Fibroblast of the aortic adventitia (primary cell): ENCODE results near the gene METTL26. TPM values are rescaled to one million over a fixed set of nuclear protein-coding genes. Genes with fewer than 3 reads are reported as not detected.

Source experiments
- DNase-seq: peaks from one replicate; pipeline ENCODE4 v3.0.0-alpha.2; 2010; ENCODE audit warnings: low read depth
- H3K4me3 ChIP-seq: 2 replicates; pipeline ENCODE4 v1.5.1; 2011; ENCODE audit warnings: low read depth, mild to moderate bottlenecking, control low read depth, low read length, moderate library complexity
- total RNA-seq: library from RNA; depleted of rRNA; stranded (reverse); fragments of >200 nt; gene quantifications from 2 replicates; pipeline ENCODE4 v1.2.3, GENCODE V29; 2012; ENCODE audit warnings: low replicate concordance
- TF ChIP-seq, protein P1 (sequence below): IDR thresholded peaks from 2 replicates; pipeline ENCODE4 v1.5.1; 2011; ENCODE audit warnings: mild to moderate bottlenecking, low read length, control low read depth, inconsistent platforms; ENCODE audit not compliant: insufficient read depth

The METTL26 gene
- total RNA-seq, 1 donor = 85.0 TPM

DNA sequence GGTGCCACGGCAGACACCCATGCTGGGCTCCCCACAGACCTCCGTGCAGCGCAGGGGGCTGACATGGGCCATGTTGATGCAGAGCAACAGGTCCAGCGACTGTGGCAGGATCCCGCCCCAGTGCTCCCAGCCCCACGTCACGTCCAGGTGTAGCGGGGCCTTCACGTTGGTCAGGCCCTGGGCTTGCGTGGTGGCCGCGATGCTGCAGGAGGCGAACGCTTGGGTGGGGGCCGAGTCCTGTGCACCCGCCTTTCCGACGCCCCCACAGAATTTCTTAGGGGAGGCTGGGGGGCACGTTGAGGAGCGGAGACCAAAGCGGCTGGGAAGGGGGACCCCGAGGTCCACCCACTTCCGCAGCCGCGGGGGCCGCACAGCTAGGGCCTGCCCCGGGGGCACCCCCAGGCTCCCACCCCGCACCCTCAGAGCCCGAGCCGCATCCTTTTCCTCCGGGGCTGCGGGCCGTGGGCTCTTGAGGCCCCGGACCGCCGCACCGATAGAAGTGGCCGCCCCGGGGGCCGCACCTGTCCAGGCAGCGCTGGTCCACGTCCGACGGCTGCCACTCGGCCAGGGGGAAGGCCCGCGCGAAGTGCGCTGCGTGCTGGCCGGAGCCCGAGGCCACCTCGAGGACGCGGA is 416 bp downstream of the METTL26 start:
- no peak for DNase-seq
- H3K4me3 ChIP-seq = peak overlapping the region; percentile 91
- TF ChIP-seq, protein P1, sequence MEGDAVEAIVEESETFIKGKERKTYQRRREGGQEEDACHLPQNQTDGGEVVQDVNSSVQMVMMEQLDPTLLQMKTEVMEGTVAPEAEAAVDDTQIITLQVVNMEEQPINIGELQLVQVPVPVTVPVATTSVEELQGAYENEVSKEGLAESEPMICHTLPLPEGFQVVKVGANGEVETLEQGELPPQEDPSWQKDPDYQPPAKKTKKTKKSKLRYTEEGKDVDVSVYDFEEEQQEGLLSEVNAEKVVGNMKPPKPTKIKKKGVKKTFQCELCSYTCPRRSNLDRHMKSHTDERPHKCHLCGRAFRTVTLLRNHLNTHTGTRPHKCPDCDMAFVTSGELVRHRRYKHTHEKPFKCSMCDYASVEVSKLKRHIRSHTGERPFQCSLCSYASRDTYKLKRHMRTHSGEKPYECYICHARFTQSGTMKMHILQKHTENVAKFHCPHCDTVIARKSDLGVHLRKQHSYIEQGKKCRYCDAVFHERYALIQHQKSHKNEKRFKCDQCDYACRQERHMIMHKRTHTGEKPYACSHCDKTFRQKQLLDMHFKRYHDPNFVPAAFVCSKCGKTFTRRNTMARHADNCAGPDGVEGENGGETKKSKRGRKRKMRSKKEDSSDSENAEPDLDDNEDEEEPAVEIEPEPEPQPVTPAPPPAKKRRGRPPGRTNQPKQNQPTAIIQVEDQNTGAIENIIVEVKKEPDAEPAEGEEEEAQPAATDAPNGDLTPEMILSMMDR = no peak

DNA sequence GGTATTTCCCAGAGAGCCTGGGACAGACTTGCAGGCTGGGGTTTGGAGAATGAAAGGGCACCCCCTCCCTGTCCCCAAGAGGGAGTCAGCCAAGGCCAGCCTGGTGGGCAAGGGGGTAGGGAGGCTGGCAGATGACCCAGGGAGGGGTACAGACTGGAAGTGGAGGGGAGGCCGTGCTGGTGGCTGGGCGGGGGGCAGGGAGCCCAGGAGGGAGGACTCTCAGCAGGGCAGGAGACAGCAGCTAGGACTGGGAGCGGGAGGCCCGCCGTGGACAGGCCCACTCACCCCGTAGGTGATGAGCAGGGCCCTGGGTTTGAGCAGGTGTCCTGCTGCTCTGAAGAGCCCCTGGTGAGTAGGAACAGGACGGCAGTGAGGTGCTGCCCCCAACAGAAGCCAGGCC is 1.1 kb downstream of the METTL26 start:
- peak overlapping the region; percentile 91 for H3K4me3 ChIP-seq
- DNase-seq = no peak
- TF ChIP-seq, protein P1 = no peak

DNA sequence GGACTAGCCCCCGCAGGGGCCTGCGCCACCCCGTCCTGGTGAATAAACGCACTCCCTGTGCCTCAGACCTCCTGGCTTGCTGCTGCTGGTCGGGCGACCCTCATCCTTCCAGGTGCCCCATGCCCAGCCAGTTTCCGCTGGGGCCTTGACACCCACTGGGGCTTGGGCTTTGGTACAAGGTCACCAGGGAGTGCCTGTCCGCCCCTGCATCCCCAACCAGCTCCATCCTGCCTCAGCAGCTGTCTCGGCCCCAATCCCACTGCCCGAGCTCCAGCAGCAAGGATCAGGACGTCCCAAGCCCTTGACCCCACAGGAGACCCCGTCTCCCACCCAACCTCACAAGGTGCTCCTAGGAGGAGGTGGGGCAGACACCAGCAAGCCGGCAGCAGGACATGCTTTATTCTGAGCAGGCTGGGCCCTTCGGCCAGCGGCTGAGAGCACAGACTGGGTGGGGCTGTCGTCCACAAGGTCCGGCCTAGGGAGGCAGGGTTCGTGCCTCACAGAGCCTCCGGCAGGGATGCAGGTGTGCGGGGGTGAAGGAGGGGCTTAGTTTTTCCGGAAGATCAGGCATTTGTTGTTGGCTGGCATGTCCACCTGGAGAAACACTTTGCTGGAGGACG is 1.9 kb downstream of the METTL26 start:
- no peak for DNase-seq
- no peak overlapping the region for H3K4me3 ChIP-seq
- TF ChIP-seq, protein P1 = no peak

DNA sequence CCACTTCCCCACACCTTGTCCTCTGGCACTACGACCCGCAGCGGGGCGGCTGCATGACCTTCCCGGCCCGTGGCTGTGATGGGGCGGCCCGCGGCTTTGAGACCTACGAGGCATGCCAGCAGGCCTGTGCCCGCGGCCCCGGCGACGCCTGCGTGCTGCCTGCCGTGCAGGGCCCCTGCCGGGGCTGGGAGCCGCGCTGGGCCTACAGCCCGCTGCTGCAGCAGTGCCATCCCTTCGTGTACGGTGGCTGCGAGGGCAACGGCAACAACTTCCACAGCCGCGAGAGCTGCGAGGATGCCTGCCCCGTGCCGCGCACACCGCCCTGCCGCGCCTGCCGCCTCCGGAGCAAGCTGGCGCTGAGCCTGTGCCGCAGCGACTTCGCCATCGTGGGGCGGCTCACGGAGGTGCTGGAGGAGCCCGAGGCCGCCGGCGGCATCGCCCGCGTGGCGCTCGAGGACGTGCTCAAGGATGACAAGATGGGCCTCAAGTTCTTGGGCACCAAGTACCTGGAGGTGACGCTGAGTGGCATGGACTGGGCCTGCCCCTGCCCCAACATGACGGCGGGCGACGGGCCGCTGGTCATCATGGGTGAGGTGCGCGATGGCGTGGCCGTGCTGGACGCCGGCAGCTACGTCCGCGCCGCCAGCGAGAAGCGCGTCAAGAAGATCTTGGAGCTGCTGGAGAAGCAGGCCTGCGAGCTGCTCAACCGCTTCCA is 2.6 kb downstream of the METTL26 start:
- no peak overlapping the region for H3K4me3 ChIP-seq
- TF ChIP-seq, protein P1 = no peak

DNA sequence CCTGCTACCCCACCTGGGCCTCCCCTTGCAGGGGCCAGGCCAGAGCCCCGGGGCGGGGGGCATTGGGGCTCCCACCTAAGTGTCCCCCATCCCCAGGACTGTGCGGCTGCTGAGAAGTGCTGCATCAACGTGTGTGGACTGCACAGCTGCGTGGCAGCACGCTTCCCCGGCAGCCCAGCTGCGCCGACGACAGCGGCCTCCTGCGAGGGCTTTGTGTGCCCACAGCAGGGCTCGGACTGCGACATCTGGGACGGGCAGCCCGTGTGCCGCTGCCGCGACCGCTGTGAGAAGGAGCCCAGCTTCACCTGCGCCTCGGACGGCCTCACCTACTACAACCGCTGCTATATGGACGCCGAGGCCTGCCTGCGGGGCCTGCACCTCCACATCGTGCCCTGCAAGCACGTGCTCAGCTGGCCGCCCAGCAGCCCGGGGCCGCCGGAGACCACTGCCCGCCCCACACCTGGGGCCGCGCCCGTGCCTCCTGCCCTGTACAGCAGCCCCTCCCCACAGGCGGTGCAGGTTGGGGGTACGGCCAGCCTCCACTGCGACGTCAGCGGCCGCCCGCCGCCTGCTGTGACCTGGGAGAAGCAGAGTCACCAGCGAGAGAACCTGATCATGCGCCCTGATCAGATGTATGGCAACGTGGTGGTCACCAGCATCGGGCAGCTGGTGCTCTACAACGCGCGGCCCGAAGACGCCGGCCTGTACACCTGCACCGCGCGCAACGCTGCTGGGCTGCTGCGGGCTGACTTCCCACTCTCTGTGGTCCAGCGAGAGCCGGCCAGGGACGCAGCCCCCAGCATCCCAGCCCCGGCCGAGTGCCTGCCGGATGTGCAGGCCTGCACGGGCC is 3.4 kb downstream of the METTL26 start:
- no peak overlapping the region for H3K4me3 ChIP-seq
- TF ChIP-seq, protein P1 = no peak
- no peak for DNase-seq

More for the DNA sequence above, 2.6 kb downstream of the METTL26 start:
- no peak for DNase-seq

DNA sequence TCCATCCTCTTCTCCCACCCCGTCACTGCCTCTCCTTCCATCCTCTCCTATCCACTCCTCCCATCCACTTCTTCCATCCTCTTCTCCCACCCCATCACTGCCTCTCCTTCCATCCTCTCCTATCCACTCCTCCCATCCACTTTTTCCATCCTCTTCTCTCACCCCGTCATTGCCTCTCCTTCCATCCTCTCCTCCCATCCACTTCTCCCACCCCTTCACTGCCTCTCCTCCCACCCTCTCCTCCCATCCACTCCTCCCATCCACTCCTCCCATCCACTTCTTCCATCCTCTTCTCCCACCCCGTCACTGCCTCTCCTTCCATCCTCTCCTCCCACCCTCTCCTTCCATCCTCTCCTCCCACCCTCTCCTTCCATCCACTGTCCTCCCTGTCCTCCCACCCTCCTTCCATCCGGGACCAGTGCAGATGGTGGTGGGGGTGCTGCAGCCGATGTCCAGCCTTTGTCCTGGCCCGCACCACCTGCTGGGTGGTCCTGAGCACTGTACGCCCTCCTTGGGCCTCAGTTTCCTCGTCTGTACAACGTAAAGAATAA is 4.2 kb downstream of the METTL26 start:
- H3K4me3 ChIP-seq = no peak overlapping the region
- DNase-seq = no peak
- TF ChIP-seq, protein P1 = no peak
